CD4-positive, alpha-beta T cell (primary cell): ENCODE results near the gene CTDSP1. TPM values are rescaled to one million over a fixed set of nuclear protein-coding genes. Genes with fewer than 3 reads are reported as not detected.

Source experiments
- ATAC-seq: fragments of 200-7000 bp; cut with Tn5 transposase; one replicate; pipeline ENCODE4 v1.10.0; 2022; ENCODE audit warnings: mild to moderate bottlenecking; ENCODE audit not compliant: poor library complexity
- CTCF ChIA-PET: fragments of 350-600 bp; sonication (Branson Sonifier 250); formaldehyde crosslinking; loops from one replicate; lab custom pipeline; 2021; ENCODE audit warnings: antibody characterized with exemption, inconsistent platforms; lab: Charles Lee
- POLR2A ChIA-PET: fragments of 350-600 bp; sonication (Branson Sonifier 250); formaldehyde crosslinking; loops from one replicate; lab custom pipeline; 2021; ENCODE audit warnings: antibody characterized with exemption, inconsistent platforms; lab: Charles Lee
- DNase-seq, 14 experiments: peaks; one replicate each; pipeline ENCODE4 v3.0.0-alpha.2; 2013 to 2020; ENCODE audit warnings: mixed read lengths in 2 of 14
- H3K27ac ChIP-seq, 2 donors: one replicate each; pipeline versions ENCODE4 v1.5.1 to v1.7.0; 2013; ENCODE audit warnings: low read length in 2 of 2, low read depth in 1 of 2, mild to moderate bottlenecking in 1 of 2
- H3K27me3 ChIP-seq, 2 experiments: 1 replicate in 1 of 2; 2 replicates in 1 of 2; pipeline versions ENCODE4 v1.6.1 to v1.7.0; 2013; ENCODE audit warnings: low read length in 2 of 2, control low read depth in 1 of 2, mild to moderate bottlenecking in 1 of 2, moderate library complexity in 1 of 2; ENCODE audit not compliant: insufficient read depth in 2 of 2, control insufficient read depth in 1 of 2
- H3K36me3 ChIP-seq: one replicate; pipeline ENCODE4 v1.6.1; 2013; ENCODE audit warnings: low read length, control low read depth; ENCODE audit not compliant: insufficient read depth
- H3K4me1 ChIP-seq: one replicate; pipeline ENCODE4 v1.6.1; 2013; ENCODE audit warnings: low read length, control low read depth; ENCODE audit not compliant: insufficient read depth
- H3K4me3 ChIP-seq: one replicate; pipeline ENCODE4 v1.5.1; 2013; ENCODE audit warnings: mild to moderate bottlenecking, low read length, moderate library complexity
- H3K9me3 ChIP-seq, 2 experiments: 1 replicate in 1 of 2; 2 replicates in 1 of 2; pipeline versions ENCODE4 v1.6.1 to v1.7.0; 2013; ENCODE audit warnings: low read length in 2 of 2, mild to moderate bottlenecking in 2 of 2, control low read depth in 1 of 2, moderate library complexity in 1 of 2; ENCODE audit not compliant: control insufficient read depth in 1 of 2, insufficient read depth in 1 of 2
- H3K27ac Mint-ChIP-seq: one replicate; pipeline ENCODE4 v1.8.0; 2020; ENCODE audit warnings: mixed read lengths
- H3K27me3 Mint-ChIP-seq: one replicate; pipeline ENCODE4 v1.8.0; 2021; ENCODE audit warnings: mixed read lengths
- H3K36me3 Mint-ChIP-seq: one replicate; pipeline ENCODE4 v1.8.0; 2021; ENCODE audit warnings: low read depth, mixed read lengths
- H3K4me1 Mint-ChIP-seq: one replicate; pipeline ENCODE4 v1.8.0; 2021; ENCODE audit warnings: low read depth, mixed read lengths
- H3K4me3 Mint-ChIP-seq: one replicate; pipeline ENCODE4 v1.8.0; 2020; ENCODE audit warnings: mild to moderate bottlenecking, mixed read lengths
- H3K9me3 Mint-ChIP-seq: one replicate; pipeline ENCODE4 v1.8.0; 2020; ENCODE audit warnings: mixed read lengths
- intact Hi-C, 2 experiments: fragments of 100-400 bp; cut with DNase I in 1 of 2; cut with micrococcal nuclease in 1 of 2; formaldehyde crosslinking; loops; one replicate each; pipeline versions ENCODE4 v1.15.1 to v1.9.0; 2023 to 2025; cut with DNase I, micrococcal nuclease
- total RNA-seq, 174 experiments: library from RNA in 2 of 174; stranded (reverse) in 2 of 174; gene quantifications; one replicate each; pipeline ENCODE4 v1.2.3 and lab custom pipeline; 2021 to 2026
- TF ChIP-seq, protein P1 (sequence below): fragments of 200-600 bp; IDR thresholded peaks from one replicate; pipeline ENCODE4 v1.8.0; 2022; ENCODE audit warnings: antibody characterized with exemption, mild to moderate bottlenecking

CTDSP1 gene
- total RNA-seq, 2 experiments from 2014 or later, result 70.5 to 76.8 TPM

- Mint-ChIP-seq H3K9me3 (no peaks in the 10 kb centered on the region), H3K27ac (no peak overlapping the region), H3K36me3 (no peaks in the 10 kb centered on the region), H3K4me3 (no peak overlapping the region), H3K4me1 (peaks cover 14% of the 10 kb centered on the region), H3K27me3 (no peaks in the 10 kb centered on the region)
- no peak for ATAC-seq
- H3K9me3 ChIP-seq, result no peaks in the 10 kb centered on the region
- ChIA-PET POLR2A (interaction anchor here (1.4 kb wide), 1 partner anchor 8 kb away, joined by 3 read pairs; no protein-coding TSS in a partner anchor), CTCF (no interaction called here)
- H3K27ac ChIP-seq, result no peak overlapping the region
- H3K27me3 ChIP-seq, result no peaks in the 10 kb centered on the region
- peaks cover 23% of the 10 kb centered on the region for H3K4me1 ChIP-seq
- intact Hi-C loops, result loop anchor here in 1 of 2 experiments (10.0 kb wide), 1 partner anchor 205 kb away; no protein-coding TSS in a partner anchor
- no peaks in the 10 kb centered on the region for H3K36me3 ChIP-seq
- no peak overlapping the region for H3K4me3 ChIP-seq
- no peak for DNase-seq
- TF ChIP-seq, protein P1, sequence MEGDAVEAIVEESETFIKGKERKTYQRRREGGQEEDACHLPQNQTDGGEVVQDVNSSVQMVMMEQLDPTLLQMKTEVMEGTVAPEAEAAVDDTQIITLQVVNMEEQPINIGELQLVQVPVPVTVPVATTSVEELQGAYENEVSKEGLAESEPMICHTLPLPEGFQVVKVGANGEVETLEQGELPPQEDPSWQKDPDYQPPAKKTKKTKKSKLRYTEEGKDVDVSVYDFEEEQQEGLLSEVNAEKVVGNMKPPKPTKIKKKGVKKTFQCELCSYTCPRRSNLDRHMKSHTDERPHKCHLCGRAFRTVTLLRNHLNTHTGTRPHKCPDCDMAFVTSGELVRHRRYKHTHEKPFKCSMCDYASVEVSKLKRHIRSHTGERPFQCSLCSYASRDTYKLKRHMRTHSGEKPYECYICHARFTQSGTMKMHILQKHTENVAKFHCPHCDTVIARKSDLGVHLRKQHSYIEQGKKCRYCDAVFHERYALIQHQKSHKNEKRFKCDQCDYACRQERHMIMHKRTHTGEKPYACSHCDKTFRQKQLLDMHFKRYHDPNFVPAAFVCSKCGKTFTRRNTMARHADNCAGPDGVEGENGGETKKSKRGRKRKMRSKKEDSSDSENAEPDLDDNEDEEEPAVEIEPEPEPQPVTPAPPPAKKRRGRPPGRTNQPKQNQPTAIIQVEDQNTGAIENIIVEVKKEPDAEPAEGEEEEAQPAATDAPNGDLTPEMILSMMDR, result no peak
Measured at GRCh38 chr2:218389333-218390150, 10.1 kb upstream of the CTDSP1 start.

GRCh38 chr2:218391202-218391601 lies 8.5 kb upstream of the CTDSP1 start:
- CTCF ChIA-PET, result no interaction called here
- ATAC-seq (no peak), DNase-seq (no peak)
- no peaks in the 10 kb centered on the region for H3K27me3 ChIP-seq
- POLR2A ChIA-PET, result no interaction called here
- Mint-ChIP-seq H3K4me1 (peaks cover 28% of the 10 kb centered on the region), H3K9me3 (no peaks in the 10 kb centered on the region), H3K36me3 (peaks cover 2% of the 10 kb centered on the region), H3K27ac (no peak overlapping the region), H3K27me3 (no peaks in the 10 kb centered on the region), H3K4me3 (no peak overlapping the region)
- H3K4me1 ChIP-seq, result peaks cover 37% of the 10 kb centered on the region
- no peaks in the 10 kb centered on the region for H3K36me3 ChIP-seq
- no peak overlapping the region for H3K27ac ChIP-seq
- H3K9me3 ChIP-seq, result no peaks in the 10 kb centered on the region
- TF ChIP-seq, protein P1, result no peak
- intact Hi-C loops, result loop anchor here in 1 of 2 experiments (10.0 kb wide), 1 partner anchor 206 kb away; no protein-coding TSS in a partner anchor
- H3K4me3 ChIP-seq, result no peak overlapping the region

DNA sequence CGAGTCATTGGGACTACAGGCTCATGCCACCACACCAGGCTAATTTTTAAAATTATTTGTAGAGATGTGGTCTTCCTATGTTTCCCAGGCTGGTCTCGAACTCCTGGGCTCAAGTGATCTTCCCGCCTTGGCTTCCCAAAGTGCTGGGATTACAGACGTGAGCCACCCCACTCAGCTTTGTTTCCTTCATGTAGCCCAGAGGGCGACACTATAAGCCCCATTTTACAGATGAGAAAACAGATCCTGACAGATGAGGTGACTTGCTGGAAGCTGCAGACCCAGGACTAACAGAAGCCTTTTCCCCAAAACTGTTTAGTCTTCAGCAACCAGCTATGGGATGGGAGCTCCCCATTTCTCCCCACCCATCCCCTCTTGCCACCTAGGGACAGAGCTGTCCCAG lies 7.2 kb upstream of the CTDSP1 start:
- Mint-ChIP-seq H3K4me1 (peaks cover 35% of the 10 kb centered on the region), H3K27me3 (no peaks in the 10 kb centered on the region), H3K4me3 (no peak overlapping the region), H3K36me3 (peaks cover 11% of the 10 kb centered on the region), H3K27ac (no peak overlapping the region), H3K9me3 (no peaks in the 10 kb centered on the region)
- Histone ChIP-seq H3K9me3 (no peaks in the 10 kb centered on the region), H3K27ac (no peak overlapping the region), H3K4me1 (peaks cover 42% of the 10 kb centered on the region), H3K36me3 (no peaks in the 10 kb centered on the region), H3K4me3 (no peak overlapping the region), H3K27me3 (no peaks in the 10 kb centered on the region)
- intact Hi-C loops, result loop anchor here in 1 of 2 experiments (10.0 kb wide), 1 partner anchor 208 kb away; no protein-coding TSS in a partner anchor
- ChIA-PET CTCF (interaction anchor here (0.6 to 1.3 kb wide), 2 partner anchors 91 to 819 kb away, joined by 3 to 4 read pairs; no protein-coding TSS in a partner anchor), POLR2A (interaction anchor here (0.6 to 1.3 kb wide), 3 partner anchors 25 to 122 kb away, joined by 3 to 4 read pairs (median 3); partner anchors contain the start of genes AAMP and PNKD)
- DNase-seq (no peak), ATAC-seq (no peak)
- TF ChIP-seq, protein P1, result no peak
